Measurements from ENCODE around the gene PRKN.

GRCh38 chr6:161540532-161540931, 1187.0 kb downstream of the PRKN start:
- TF ChIP-seq, protein P1, sequence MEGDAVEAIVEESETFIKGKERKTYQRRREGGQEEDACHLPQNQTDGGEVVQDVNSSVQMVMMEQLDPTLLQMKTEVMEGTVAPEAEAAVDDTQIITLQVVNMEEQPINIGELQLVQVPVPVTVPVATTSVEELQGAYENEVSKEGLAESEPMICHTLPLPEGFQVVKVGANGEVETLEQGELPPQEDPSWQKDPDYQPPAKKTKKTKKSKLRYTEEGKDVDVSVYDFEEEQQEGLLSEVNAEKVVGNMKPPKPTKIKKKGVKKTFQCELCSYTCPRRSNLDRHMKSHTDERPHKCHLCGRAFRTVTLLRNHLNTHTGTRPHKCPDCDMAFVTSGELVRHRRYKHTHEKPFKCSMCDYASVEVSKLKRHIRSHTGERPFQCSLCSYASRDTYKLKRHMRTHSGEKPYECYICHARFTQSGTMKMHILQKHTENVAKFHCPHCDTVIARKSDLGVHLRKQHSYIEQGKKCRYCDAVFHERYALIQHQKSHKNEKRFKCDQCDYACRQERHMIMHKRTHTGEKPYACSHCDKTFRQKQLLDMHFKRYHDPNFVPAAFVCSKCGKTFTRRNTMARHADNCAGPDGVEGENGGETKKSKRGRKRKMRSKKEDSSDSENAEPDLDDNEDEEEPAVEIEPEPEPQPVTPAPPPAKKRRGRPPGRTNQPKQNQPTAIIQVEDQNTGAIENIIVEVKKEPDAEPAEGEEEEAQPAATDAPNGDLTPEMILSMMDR (IDR thresholded peaks at IDR 0.05; ENCODE audit: poor library complexity, severe bottlenecking), result no peak
- no peak for TF ChIP-seq TAF1 (IDR thresholded peaks at IDR 0.05; ENCODE audit: low read depth)
- TF ChIP-seq EZH2 (IDR thresholded peaks at IDR 0.05; ENCODE audit: borderline replicate concordance, insufficient read depth, low read length, poor library complexity, severe bottlenecking), result no peak
- no peak for TF ChIP-seq RAD21 (conservative IDR thresholded peaks at IDR 0.05)
- TF ChIP-seq EP300 (conservative IDR thresholded peaks at IDR 0.05; ENCODE audit: poor library complexity, severe bottlenecking), result no peak
- TF ChIP-seq POLR2AphosphoS5 (IDR thresholded peaks at IDR 0.05), result no peak

Data from neural cell (in vitro differentiated cells).